HEK293 (cell line): Measurements from ENCODE around the gene TUT1.
A peak's percentile ranks its signal among the peaks of the same experiment; 100 is the strongest.

Source experiments
- CTCF ChIA-PET: fragments of 350-600 bp; formaldehyde crosslinking; extraction: SDS; loops from one replicate; lab custom pipeline; 2021; ENCODE audit warnings: antibody characterized with exemption; lab: Yijun Ruan, JAX
- POLR2A ChIA-PET: fragments of 300-600 bp; formaldehyde crosslinking; extraction: SDS; loops from one replicate; lab custom pipeline; 2020; ENCODE audit warnings: antibody characterized with exemption, inconsistent platforms; lab: Yijun Ruan, JAX
- H3K27ac ChIP-seq: fragments of 200-500 bp; sonication (Bioruptor generic); 2 replicates; pipeline ENCODE4 v1.5.1; 2014; ENCODE audit warnings: low read depth, low read length, control low read depth, inconsistent platforms; ENCODE audit errors: extremely low read depth
- H3K36me3 ChIP-seq, 2 experiments: fragments of 200-500 bp in 1 of 2; sonication (Bioruptor generic) in 1 of 2; 1 replicate in 1 of 2; 2 replicates in 1 of 2; pipeline ENCODE4 v1.5.1; 2014 to 2017; ENCODE audit warnings: inconsistent platforms in 2 of 2, low read length in 2 of 2; ENCODE audit not compliant: control insufficient read depth in 2 of 2, insufficient read depth in 1 of 2
- H3K4me1 ChIP-seq: fragments of 200-500 bp; sonication (Bioruptor generic); 2 replicates; pipeline ENCODE4 v1.5.1; 2014; ENCODE audit warnings: mild to moderate bottlenecking, low read length, inconsistent platforms; ENCODE audit not compliant: control insufficient read depth, insufficient read depth
- H3K4me3 ChIP-seq: 2 replicates; pipeline ENCODE4 v1.5.1; 2011; ENCODE audit warnings: low read depth, mild to moderate bottlenecking, control low read depth, low read length, moderate library complexity
- H3K9me3 ChIP-seq: fragments of 200-500 bp; sonication (Bioruptor generic); 2 replicates; pipeline ENCODE4 v1.5.1; 2014; ENCODE audit warnings: low read depth, low read length, inconsistent platforms; ENCODE audit not compliant: control insufficient read depth, insufficient read depth
- KLF17 ChIP-seq: fragments of 450-650 bp; formaldehyde crosslinking; IDR thresholded peaks from 2 replicates; pipeline ENCODE4 v1.5.1; 2016; ENCODE audit warnings: missing biosample characterization, missing genetic modification characterization
- PRDM1 ChIP-seq: fragments of 450-650 bp; formaldehyde crosslinking; IDR thresholded peaks from 2 replicates; pipeline ENCODE4; 2016; ENCODE audit warnings: missing biosample characterization, missing genetic modification characterization
- REPIN1 ChIP-seq: fragments of 450-650 bp; formaldehyde crosslinking; IDR thresholded peaks from 2 replicates; pipeline ENCODE4 v1.5.1; 2017; ENCODE audit warnings: missing biosample characterization, missing genetic modification characterization, low read depth
- ZBTB17 ChIP-seq: fragments of 450-650 bp; formaldehyde crosslinking; IDR thresholded peaks from 2 replicates; pipeline ENCODE4 v1.5.1; 2016; ENCODE audit warnings: missing biosample characterization, missing genetic modification characterization
- ZBTB6 ChIP-seq: fragments of 450-650 bp; formaldehyde crosslinking; IDR thresholded peaks from 2 replicates; pipeline ENCODE4 v1.5.1; 2017; ENCODE audit warnings: missing biosample characterization, missing genetic modification characterization
- ZNF184 ChIP-seq: fragments of 450-650 bp; IDR thresholded peaks from 2 replicates; pipeline ENCODE4 v1.5.1; 2018; ENCODE audit warnings: missing biosample characterization, mild to moderate bottlenecking, missing genetic modification characterization
- ZNF248 ChIP-seq: fragments of 450-650 bp; formaldehyde crosslinking; IDR thresholded peaks from 2 replicates; pipeline ENCODE4 v1.5.1; 2017; ENCODE audit warnings: missing biosample characterization, missing genetic modification characterization
- ZNF26 ChIP-seq: fragments of 450-650 bp; formaldehyde crosslinking; IDR thresholded peaks from 2 replicates; pipeline ENCODE4 v1.5.1; 2016; ENCODE audit warnings: missing biosample characterization, missing genetic modification characterization
- ZNF335 ChIP-seq: fragments of 450-650 bp; formaldehyde crosslinking; conservative IDR thresholded peaks from 2 replicates; pipeline ENCODE4 v1.5.1; 2016; ENCODE audit warnings: missing biosample characterization, missing genetic modification characterization
- ZNF354C ChIP-seq: fragments of 450-650 bp; formaldehyde crosslinking; IDR thresholded peaks from 2 replicates; pipeline ENCODE4 v1.5.1; 2016; ENCODE audit warnings: missing biosample characterization, missing genetic modification characterization, low read depth, borderline replicate concordance
- ZNF449 ChIP-seq: fragments of 450-650 bp; formaldehyde crosslinking; IDR thresholded peaks from 2 replicates; pipeline ENCODE4 v1.5.1; 2017; ENCODE audit warnings: missing biosample characterization, mild to moderate bottlenecking, missing genetic modification characterization, moderate library complexity
- ZNF549 ChIP-seq: fragments of 450-650 bp; IDR thresholded peaks from 2 replicates; pipeline ENCODE4 v1.5.1; 2018; ENCODE audit warnings: missing biosample characterization, missing genetic modification characterization, mild to moderate bottlenecking, inconsistent platforms, moderate library complexity
- ZNF585B ChIP-seq: fragments of 450-650 bp; formaldehyde crosslinking; IDR thresholded peaks from 2 replicates; pipeline ENCODE4 v1.5.1; 2016; ENCODE audit warnings: missing biosample characterization, missing genetic modification characterization
- ZNF677 ChIP-seq: fragments of 450-650 bp; IDR thresholded peaks from 2 replicates; pipeline ENCODE4 v1.5.0; 2018; ENCODE audit warnings: missing biosample characterization, mild to moderate bottlenecking, missing genetic modification characterization, moderate library complexity
- ZNF768 ChIP-seq: fragments of 450-650 bp; formaldehyde crosslinking; IDR thresholded peaks from 2 replicates; pipeline ENCODE4 v1.5.1; 2018; ENCODE audit warnings: missing biosample characterization, mild to moderate bottlenecking, missing genetic modification characterization
- ZNF777 ChIP-seq: fragments of 450-650 bp; formaldehyde crosslinking; IDR thresholded peaks from 2 replicates; pipeline ENCODE4 v1.5.1; 2017; ENCODE audit warnings: missing biosample characterization, missing genetic modification characterization, borderline replicate concordance
- ZNF830 ChIP-seq: fragments of 450-650 bp; IDR thresholded peaks from 2 replicates; pipeline ENCODE4 v1.5.0; 2018; ENCODE audit warnings: missing biosample characterization, missing genetic modification characterization, low read depth, mild to moderate bottlenecking, moderate library complexity
- ZSCAN16 ChIP-seq: fragments of 450-650 bp; formaldehyde crosslinking; IDR thresholded peaks from 2 replicates; pipeline ENCODE4 v1.5.1; 2016; ENCODE audit warnings: missing biosample characterization, missing genetic modification characterization
- ZSCAN30 ChIP-seq: fragments of 450-650 bp; IDR thresholded peaks from 2 replicates; pipeline ENCODE4 v1.5.1; 2018; ENCODE audit warnings: missing biosample characterization, mild to moderate bottlenecking, missing genetic modification characterization, moderate library complexity
- TF ChIP-seq, protein P1 (sequence below): fragments of 450-650 bp; formaldehyde crosslinking; IDR thresholded peaks from 2 replicates; pipeline ENCODE4 v1.5.1; 2016; ENCODE audit warnings: missing biosample characterization, missing genetic modification characterization
- TF ChIP-seq, protein P2 (sequence below): sonication (generic); formaldehyde crosslinking; IDR thresholded peaks from 2 replicates; pipeline ENCODE4 v1.8.1; 2022; ENCODE audit warnings: mild to moderate bottlenecking, moderate library complexity, missing genetic modification reagents
- TF ChIP-seq, protein P3 (sequence below): fragments of 450-650 bp; formaldehyde crosslinking; IDR thresholded peaks from 2 replicates; pipeline ENCODE4 v1.5.1; 2016; ENCODE audit warnings: missing biosample characterization, missing genetic modification characterization

TUT1 gene

GRCh38 chr11:62599901-62600300, 8.6 kb upstream of the TUT1 start (continued):
- TF ChIP-seq, protein P1, sequence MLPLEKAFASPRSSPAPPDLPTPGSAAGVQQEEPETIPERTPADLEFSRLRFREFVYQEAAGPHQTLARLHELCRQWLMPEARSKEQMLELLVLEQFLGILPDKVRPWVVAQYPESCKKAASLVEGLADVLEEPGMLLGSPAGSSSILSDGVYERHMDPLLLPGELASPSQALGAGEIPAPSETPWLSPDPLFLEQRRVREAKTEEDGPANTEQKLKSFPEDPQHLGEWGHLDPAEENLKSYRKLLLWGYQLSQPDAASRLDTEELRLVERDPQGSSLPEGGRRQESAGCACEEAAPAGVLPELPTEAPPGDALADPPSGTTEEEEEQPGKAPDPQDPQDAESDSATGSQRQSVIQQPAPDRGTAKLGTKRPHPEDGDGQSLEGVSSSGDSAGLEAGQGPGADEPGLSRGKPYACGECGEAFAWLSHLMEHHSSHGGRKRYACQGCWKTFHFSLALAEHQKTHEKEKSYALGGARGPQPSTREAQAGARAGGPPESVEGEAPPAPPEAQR (tag by site-specific recombination): no peak; the same call in 1 of the 2 replicates
- no peak for TF ChIP-seq ZBTB6 (tag by site-specific recombination)
- no peak for TF ChIP-seq ZNF248 (tag by site-specific recombination)
- TF ChIP-seq ZNF354C (tag by site-specific recombination): no peak
- TF ChIP-seq ZNF335: no peak

DNA sequence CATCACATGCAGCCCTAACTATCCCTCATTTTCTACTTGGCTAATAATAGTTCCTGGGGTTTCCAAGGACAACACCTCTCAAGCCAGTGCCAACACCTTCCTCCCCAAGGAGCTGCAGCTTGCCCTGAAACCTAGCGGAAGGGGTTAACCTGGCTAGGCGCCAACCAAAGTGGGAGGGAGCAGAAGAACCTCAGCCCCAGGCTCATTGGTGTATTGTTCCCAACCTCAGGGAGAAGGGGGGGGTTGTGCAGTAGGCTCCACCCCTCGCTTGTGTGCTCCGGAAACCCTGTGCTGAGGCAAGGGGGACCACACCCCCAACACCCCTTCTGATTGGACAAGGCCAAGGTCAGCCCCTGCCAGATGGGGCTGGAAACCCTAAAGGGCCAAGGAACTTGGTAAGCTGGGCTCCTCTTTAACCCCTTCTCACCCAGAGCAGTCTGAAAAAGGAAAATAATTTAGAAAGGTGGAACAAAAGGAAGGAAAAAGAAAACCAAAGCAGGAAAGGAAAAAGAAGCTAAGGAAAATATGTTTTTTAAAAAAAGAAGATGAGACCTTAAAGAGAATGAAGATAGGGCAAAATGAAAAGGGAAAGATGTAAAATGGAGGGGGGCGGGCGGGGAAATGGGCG, 7.9 kb upstream of the TUT1 start:
- ChIA-PET CTCF (interaction anchor here (0.6 to 1.3 kb wide), 3 partner anchors 13 to 187 kb away, joined by 5 read pairs; partner anchors contain the start of genes EML3 and HNRNPUL2), POLR2A (interaction anchor here (0.6 to 4.2 kb wide), 14 partner anchors 7 to 282 kb away, joined by 3 to 140 read pairs (median 4); partner anchors contain the start of genes B3GAT3, C11orf98, CSKMT and EEF1G)
- H3K9me3 ChIP-seq: no peaks in the 10 kb centered on the region
- peak overlapping the region; percentile 95 for H3K27ac ChIP-seq
- peak overlapping the region; percentile 91 for H3K4me3 ChIP-seq
- no peaks in the 10 kb centered on the region for H3K4me1 ChIP-seq
- H3K36me3 ChIP-seq: peaks cover 17 to 72% of the 10 kb centered on the region in 2 experiments; a peak in 2 of 3 replicates
- no peak for TF ChIP-seq ZSCAN16
- TF ChIP-seq, protein P2, sequence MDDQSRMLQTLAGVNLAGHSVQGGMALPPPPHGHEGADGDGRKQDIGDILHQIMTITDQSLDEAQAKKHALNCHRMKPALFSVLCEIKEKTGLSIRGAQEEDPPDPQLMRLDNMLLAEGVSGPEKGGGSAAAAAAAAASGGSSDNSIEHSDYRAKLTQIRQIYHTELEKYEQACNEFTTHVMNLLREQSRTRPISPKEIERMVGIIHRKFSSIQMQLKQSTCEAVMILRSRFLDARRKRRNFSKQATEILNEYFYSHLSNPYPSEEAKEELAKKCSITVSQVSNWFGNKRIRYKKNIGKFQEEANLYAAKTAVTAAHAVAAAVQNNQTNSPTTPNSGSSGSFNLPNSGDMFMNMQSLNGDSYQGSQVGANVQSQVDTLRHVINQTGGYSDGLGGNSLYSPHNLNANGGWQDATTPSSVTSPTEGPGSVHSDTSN (CRISPR knock-in tag): no peak
- TF ChIP-seq ZNF26 (tag by site-specific recombination): no peak
- no peak for TF ChIP-seq ZNF585B (tag by site-specific recombination)
- TF ChIP-seq ZNF677 (tag by site-specific recombination): no peak
- TF ChIP-seq ZNF830 (tag by site-specific recombination): no peak
- TF ChIP-seq ZNF449 (tag by site-specific recombination): no peak; the same call in 1 of the 2 replicates
- peak; percentile 86 for TF ChIP-seq ZBTB17 (tag by site-specific recombination)
- no peak for TF ChIP-seq ZNF768 (tag by site-specific recombination)
- TF ChIP-seq, protein P3, sequence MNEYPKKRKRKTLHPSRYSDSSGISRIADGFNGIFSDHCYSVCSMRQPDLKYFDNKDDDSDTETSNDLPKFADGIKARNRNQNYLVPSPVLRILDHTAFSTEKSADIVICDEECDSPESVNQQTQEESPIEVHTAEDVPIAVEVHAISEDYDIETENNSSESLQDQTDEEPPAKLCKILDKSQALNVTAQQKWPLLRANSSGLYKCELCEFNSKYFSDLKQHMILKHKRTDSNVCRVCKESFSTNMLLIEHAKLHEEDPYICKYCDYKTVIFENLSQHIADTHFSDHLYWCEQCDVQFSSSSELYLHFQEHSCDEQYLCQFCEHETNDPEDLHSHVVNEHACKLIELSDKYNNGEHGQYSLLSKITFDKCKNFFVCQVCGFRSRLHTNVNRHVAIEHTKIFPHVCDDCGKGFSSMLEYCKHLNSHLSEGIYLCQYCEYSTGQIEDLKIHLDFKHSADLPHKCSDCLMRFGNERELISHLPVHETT (tag by site-specific recombination): no peak; the same call in 1 of the 2 replicates
- 0 out of 2 replicates have a peak, but pooled peaks have one; percentile 15 for TF ChIP-seq ZSCAN30 (tag by site-specific recombination)
- TF ChIP-seq REPIN1: no peak
- no peak for TF ChIP-seq ZNF549
- TF ChIP-seq, protein P1 (tag by site-specific recombination): no peak
- peak; percentile 87 for TF ChIP-seq PRDM1
- peak; percentile 45 for TF ChIP-seq ZNF335
- no peak for TF ChIP-seq KLF17 (tag by site-specific recombination)
- peak; percentile 52; the same call in 1 of the 2 replicates for TF ChIP-seq ZNF184 (tag by site-specific recombination)
- TF ChIP-seq ZNF777 (tag by site-specific recombination): no peak
